ENCODE data around the gene ECE2. TPM values are rescaled to one million over a fixed set of nuclear protein-coding genes. Genes with fewer than 3 reads are reported as not detected.

ECE2 gene
- total RNA-seq, 1 experiment from 2014 or later = 0.46 TPM

DNA sequence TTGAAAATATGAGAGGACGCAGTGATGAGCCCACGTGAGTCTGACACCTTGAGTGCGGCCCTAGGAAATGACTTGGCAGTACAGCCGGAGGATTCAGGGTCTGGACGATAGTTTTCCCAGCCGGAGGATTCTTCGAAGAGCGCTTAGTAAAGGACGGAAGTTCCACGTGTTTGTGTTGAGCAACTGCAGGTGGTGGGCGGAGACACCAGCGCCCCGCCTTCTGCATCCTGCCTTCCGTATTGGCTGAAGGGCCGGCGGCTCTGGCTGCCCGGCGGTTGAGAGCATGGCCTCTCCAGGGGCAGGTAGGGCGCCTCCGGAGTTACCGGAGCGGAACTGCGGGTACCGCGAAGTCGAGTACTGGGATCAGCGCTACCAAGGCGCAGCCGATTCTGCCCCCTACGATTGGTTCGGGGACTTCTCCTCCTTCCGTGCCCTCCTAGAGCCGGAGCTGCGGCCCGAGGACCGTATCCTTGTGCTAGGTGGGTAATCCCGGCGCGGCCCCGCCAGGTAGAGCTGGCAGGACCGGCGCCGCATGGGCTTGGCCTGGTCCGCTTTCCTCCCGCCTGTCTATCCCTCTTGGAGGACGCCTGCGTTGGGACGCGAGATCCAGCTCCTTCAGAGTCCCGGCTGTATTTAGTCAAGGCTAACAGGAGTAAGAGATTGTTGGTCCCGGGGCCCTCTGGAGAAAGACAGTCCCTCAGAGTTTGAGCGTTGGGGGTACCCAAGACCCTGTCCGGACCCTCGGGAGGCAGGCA lies 26.2 kb upstream of the ECE2 start, which contains the start of gene EEF1AKMT4:
EEF1AKMT4 (plus strand) TSS at position 261 of the 755 bp plus-strand sequence; CDS start at position 284, 23 bp downstream.
- Mint-ChIP-seq H3K27ac (peak within 1 kb of the TSS; percentile 100), H3K27me3 (ENCODE audit: low read depth) (no peaks in the 10 kb centered on the region), H3K4me3 (peak within 1 kb of the TSS; percentile 98), H3K4me1 (0 out of 2 replicates have a peak, but pooled peaks cover 5% of the 10 kb centered on the region), H3K9me3 (no peaks in the 10 kb centered on the region), H3K36me3 (peaks cover 10% of the 10 kb centered on the region)
- ChIA-PET POLR2A (interaction anchor here (0.6 to 0.8 kb wide), 3 partner anchors 33 to 347 kb away, joined by 3 read pairs; no protein-coding TSS in a partner anchor), CTCF (interaction anchor here (0.7 to 1.9 kb wide), 25 partner anchors 9 to 365 kb away, joined by 3 to 28 read pairs (median 4); partner anchors contain the start of genes ABCC5, ABCF3, CAMK2N2 and EIF2B5)
- no peak for TF ChIP-seq HMGA2 (CRISPR knock-in tag; IDR thresholded peaks at IDR 0.05)
- TF ChIP-seq, protein P1, sequence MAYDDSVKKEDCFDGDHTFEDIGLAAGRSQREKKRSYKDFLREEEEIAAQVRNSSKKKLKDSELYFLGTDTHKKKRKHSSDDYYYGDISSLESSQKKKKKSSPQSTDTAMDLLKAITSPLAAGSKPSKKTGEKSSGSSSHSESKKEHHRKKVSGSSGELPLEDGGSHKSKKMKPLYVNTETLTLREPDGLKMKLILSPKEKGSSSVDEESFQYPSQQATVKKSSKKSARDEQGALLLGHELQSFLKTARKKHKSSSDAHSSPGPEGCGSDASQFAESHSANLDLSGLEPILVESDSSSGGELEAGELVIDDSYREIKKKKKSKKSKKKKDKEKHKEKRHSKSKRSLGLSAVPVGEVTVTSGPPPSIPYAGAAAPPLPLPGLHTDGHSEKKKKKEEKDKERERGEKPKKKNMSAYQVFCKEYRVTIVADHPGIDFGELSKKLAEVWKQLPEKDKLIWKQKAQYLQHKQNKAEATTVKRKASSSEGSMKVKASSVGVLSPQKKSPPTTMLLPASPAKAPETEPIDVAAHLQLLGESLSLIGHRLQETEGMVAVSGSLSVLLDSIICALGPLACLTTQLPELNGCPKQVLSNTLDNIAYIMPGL (CRISPR knock-in tag; IDR thresholded peaks at IDR 0.05) = peak; percentile 91
- peak; percentile 99 for TF ChIP-seq FOXK1 (CRISPR knock-in tag; IDR thresholded peaks at IDR 0.05)
- TF ChIP-seq SP1 (CRISPR knock-in tag; conservative IDR thresholded peaks at IDR 0.05) = peak; percentile 79
- TF ChIP-seq, protein P2, sequence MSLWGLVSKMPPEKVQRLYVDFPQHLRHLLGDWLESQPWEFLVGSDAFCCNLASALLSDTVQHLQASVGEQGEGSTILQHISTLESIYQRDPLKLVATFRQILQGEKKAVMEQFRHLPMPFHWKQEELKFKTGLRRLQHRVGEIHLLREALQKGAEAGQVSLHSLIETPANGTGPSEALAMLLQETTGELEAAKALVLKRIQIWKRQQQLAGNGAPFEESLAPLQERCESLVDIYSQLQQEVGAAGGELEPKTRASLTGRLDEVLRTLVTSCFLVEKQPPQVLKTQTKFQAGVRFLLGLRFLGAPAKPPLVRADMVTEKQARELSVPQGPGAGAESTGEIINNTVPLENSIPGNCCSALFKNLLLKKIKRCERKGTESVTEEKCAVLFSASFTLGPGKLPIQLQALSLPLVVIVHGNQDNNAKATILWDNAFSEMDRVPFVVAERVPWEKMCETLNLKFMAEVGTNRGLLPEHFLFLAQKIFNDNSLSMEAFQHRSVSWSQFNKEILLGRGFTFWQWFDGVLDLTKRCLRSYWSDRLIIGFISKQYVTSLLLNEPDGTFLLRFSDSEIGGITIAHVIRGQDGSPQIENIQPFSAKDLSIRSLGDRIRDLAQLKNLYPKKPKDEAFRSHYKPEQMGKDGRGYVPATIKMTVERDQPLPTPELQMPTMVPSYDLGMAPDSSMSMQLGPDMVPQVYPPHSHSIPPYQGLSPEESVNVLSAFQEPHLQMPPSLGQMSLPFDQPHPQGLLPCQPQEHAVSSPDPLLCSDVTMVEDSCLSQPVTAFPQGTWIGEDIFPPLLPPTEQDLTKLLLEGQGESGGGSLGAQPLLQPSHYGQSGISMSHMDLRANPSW (CRISPR knock-in tag; conservative IDR thresholded peaks at IDR 0.05; ENCODE audit: low read depth) = no peak
- no peak for TF ChIP-seq EMX1 (CRISPR knock-in tag; IDR thresholded peaks at IDR 0.05)
- TF ChIP-seq GABPB1 (CRISPR knock-in tag; IDR thresholded peaks at IDR 0.05) = 0 out of 2 replicates have a peak, but pooled peaks have one; percentile 38
- no peak for TF ChIP-seq NR3C1 (CRISPR knock-in tag; conservative IDR thresholded peaks at IDR 0.05; ENCODE audit: low read depth)
- no peak for TF ChIP-seq NFATC4 (CRISPR knock-in tag; IDR thresholded peaks at IDR 0.05)
- TF ChIP-seq ZNF138 (CRISPR knock-in tag; conservative IDR thresholded peaks at IDR 0.05) = no peak
- TF ChIP-seq RELA (CRISPR knock-in tag; IDR thresholded peaks at IDR 0.05; ENCODE audit: borderline replicate concordance) = peak; percentile 50; the same call in 1 of the 2 replicates
- TF ChIP-seq, protein P3, sequence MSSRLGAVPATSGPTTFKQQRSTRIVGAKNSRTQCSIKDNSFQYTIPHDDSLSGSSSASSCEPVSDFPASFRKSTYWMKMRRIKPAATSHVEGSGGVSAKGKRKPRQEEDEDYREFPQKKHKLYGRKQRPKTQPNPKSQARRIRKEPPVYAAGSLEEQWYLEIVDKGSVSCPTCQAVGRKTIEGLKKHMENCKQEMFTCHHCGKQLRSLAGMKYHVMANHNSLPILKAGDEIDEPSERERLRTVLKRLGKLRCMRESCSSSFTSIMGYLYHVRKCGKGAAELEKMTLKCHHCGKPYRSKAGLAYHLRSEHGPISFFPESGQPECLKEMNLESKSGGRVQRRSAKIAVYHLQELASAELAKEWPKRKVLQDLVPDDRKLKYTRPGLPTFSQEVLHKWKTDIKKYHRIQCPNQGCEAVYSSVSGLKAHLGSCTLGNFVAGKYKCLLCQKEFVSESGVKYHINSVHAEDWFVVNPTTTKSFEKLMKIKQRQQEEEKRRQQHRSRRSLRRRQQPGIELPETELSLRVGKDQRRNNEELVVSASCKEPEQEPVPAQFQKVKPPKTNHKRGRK (CRISPR knock-in tag; IDR thresholded peaks at IDR 0.05; ENCODE audit: borderline replicate concordance) = no peak
- TF ChIP-seq TEAD1 (CRISPR knock-in tag; IDR thresholded peaks at IDR 0.05) = peak; percentile 60
- TF ChIP-seq, protein P4, sequence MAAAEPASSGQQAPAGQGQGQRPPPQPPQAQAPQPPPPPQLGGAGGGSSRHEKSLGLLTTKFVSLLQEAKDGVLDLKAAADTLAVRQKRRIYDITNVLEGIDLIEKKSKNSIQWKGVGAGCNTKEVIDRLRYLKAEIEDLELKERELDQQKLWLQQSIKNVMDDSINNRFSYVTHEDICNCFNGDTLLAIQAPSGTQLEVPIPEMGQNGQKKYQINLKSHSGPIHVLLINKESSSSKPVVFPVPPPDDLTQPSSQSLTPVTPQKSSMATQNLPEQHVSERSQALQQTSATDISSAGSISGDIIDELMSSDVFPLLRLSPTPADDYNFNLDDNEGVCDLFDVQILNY (CRISPR knock-in tag; IDR thresholded peaks at IDR 0.05) = peak; percentile 36; the same call in 1 of the 2 replicates
- no peak for TF ChIP-seq CREM (CRISPR knock-in tag; IDR thresholded peaks at IDR 0.05)
- TF ChIP-seq, protein P5, sequence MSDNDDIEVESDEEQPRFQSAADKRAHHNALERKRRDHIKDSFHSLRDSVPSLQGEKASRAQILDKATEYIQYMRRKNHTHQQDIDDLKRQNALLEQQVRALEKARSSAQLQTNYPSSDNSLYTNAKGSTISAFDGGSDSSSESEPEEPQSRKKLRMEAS (CRISPR knock-in tag; IDR thresholded peaks at IDR 0.05) = peak; percentile 93
- TF ChIP-seq, protein P6, sequence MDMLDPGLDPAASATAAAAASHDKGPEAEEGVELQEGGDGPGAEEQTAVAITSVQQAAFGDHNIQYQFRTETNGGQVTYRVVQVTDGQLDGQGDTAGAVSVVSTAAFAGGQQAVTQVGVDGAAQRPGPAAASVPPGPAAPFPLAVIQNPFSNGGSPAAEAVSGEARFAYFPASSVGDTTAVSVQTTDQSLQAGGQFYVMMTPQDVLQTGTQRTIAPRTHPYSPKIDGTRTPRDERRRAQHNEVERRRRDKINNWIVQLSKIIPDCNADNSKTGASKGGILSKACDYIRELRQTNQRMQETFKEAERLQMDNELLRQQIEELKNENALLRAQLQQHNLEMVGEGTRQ (CRISPR knock-in tag; IDR thresholded peaks at IDR 0.05) = no peak
- DNase-seq (ENCODE audit: low spot score) = peak; percentile 99
- peak; percentile 92 for ATAC-seq

Data from WTC11 (cell line).